Testis (tissue), 3 donors: Measurements from ENCODE around the gene UNC13C. TPM values are rescaled to one million over a fixed set of nuclear protein-coding genes. Genes with fewer than 3 reads are reported as not detected.

ENCODE experiments used
- DNase-seq: peaks from one replicate; pipeline ENCODE4 v3.0.0-alpha.2; 2019
- H3K27ac ChIP-seq, 2 donors: fragments of 200-600 bp; sonication (generic); one replicate each; pipeline ENCODE4 v1.5.1; 2019
- H3K27me3 ChIP-seq: fragments of 200-600 bp; sonication (generic); one replicate; pipeline ENCODE4 v1.5.1; 2019
- H3K36me3 ChIP-seq: fragments of 200-600 bp; sonication (generic); one replicate; pipeline ENCODE4 v1.5.1; 2017; ENCODE audit warnings: low read depth; ENCODE audit errors: missing control alignments
- H3K4me1 ChIP-seq: fragments of 200-600 bp; sonication (generic); one replicate; pipeline ENCODE4 v1.5.1; 2019
- H3K4me3 ChIP-seq, 2 donors: fragments of 200-600 bp; sonication (generic); one replicate each; pipeline ENCODE4 v1.5.1; 2017 to 2019
- H3K9me3 ChIP-seq: fragments of 200-600 bp; sonication (generic); one replicate; pipeline ENCODE4 v1.5.1; 2017
- POLR2A ChIP-seq: fragments of 450-650 bp; IDR thresholded peaks from one replicate; pipeline ENCODE4 v1.6.1; 2017; ENCODE audit warnings: antibody characterized with exemption, mild to moderate bottlenecking, moderate library complexity
- WGBS, 2 donors: methylation state at CpG; one replicate each; pipeline ENCODE4 v1.1.5; 2018; 5-methylcytosine and 5-hydroxymethylcytosine counted together
- intact Hi-C: fragments of 100-400 bp; cut with DNase I; formaldehyde crosslinking; loops from one replicate; pipeline ENCODE4 v1.15.1; 2023; ENCODE audit warnings: low total_unique reads
- polyA plus RNA-seq: library from polyadenylated mRNA; stranded (reverse); fragments of 350-450 nt; fragmentation: Illumina TruSeq; extraction: RNeasy Lipid Tissue Mini Kit (QIAGEN cat#74804); gene quantifications from one replicate; pipeline ENCODE4 v1.2.3, GENCODE V29; 2014; ENCODE audit warnings: low read depth, low replicate concordance; ENCODE audit not compliant: insufficient read depth
- total RNA-seq, 2 donors: library from RNA; depleted of rRNA; stranded (reverse); fragments of >200 nt; gene quantifications; one replicate each; pipeline ENCODE4 v1.2.3, GENCODE V29; 2016
- TF ChIP-seq, protein P1 (sequence below), 3 experiments: fragments of 450-650 bp in 2 of 3; fragments of 200-600 bp in 1 of 3; sonication (generic) in 1 of 3; IDR thresholded peaks; one replicate each; pipeline ENCODE4 v1.5.1; 2016 to 2019; ENCODE audit warnings: antibody characterized with exemption in 3 of 3, mild to moderate bottlenecking in 2 of 3, moderate library complexity in 1 of 3

The UNC13C gene
- total and polyA plus RNA-seq, 3 donors from 2014 or later, result 6.1 to 24.7 (median 8.8) TPM

DNA sequence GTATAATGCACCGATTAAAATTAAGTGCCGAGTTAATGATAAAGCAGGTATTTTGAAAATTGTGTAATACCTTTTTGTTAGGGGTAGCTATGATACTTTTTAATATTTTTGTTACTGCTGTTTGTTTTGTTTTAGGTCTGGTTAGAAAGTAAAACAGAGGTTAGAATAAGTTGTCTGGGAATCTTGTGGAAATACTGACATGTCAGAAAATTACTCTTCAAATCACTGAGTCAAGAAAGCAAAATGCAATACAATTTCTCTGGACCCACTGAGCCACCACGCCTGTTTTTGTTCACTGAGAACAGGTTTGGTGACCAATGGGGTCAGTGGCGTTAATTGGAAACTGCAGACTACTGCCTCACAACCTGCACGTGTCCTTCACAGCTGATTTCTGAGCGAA, 601.6 kb downstream of the UNC13C start:
- H3K27ac ChIP-seq, result no peak overlapping the region
- no peak for DNase-seq
- no peaks in the 10 kb centered on the region for H3K4me1 ChIP-seq
- H3K36me3 ChIP-seq, result no peaks in the 10 kb centered on the region
- WGBS, 2 donors, result 86 to 92% methylated on average over 6 of the region's 6 CpGs
- no peak for TF ChIP-seq POLR2A
- TF ChIP-seq, protein P1, sequence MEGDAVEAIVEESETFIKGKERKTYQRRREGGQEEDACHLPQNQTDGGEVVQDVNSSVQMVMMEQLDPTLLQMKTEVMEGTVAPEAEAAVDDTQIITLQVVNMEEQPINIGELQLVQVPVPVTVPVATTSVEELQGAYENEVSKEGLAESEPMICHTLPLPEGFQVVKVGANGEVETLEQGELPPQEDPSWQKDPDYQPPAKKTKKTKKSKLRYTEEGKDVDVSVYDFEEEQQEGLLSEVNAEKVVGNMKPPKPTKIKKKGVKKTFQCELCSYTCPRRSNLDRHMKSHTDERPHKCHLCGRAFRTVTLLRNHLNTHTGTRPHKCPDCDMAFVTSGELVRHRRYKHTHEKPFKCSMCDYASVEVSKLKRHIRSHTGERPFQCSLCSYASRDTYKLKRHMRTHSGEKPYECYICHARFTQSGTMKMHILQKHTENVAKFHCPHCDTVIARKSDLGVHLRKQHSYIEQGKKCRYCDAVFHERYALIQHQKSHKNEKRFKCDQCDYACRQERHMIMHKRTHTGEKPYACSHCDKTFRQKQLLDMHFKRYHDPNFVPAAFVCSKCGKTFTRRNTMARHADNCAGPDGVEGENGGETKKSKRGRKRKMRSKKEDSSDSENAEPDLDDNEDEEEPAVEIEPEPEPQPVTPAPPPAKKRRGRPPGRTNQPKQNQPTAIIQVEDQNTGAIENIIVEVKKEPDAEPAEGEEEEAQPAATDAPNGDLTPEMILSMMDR (IDR thresholded peaks at IDR 0.05), result no peak
- no peak overlapping the region for H3K4me3 ChIP-seq
- no peaks in the 10 kb centered on the region for H3K27me3 ChIP-seq
- intact Hi-C loops, result no loop called here
- H3K9me3 ChIP-seq, result no peaks in the 10 kb centered on the region

DNA sequence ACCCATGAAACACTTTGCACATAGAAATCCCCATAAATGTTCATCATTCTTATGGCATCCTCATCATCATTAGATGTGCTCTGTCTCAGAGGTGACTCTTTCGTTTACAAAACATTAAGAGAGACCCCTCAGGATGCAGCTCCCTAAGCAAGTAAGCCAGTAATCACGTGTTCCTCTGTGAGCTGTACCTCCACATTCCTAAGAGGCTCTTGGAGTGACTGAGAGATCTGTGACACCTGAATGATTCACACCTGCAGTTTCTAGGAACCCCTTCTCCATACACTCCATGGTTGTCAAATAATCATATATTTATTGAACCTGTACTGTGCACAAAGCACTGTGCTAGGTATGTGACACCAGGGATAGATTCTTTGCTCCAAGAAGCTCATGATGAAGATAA, 602.4 kb downstream of the UNC13C start:
- no peaks in the 10 kb centered on the region for H3K4me1 ChIP-seq
- no peak overlapping the region for H3K4me3 ChIP-seq
- no peak for DNase-seq
- no peak for TF ChIP-seq POLR2A
- TF ChIP-seq, protein P1 (IDR thresholded peaks at IDR 0.05), result no peak
- H3K9me3 ChIP-seq, result no peaks in the 10 kb centered on the region
- H3K36me3 ChIP-seq, result no peaks in the 10 kb centered on the region
- 72 to 78% methylated on average over 2 of the region's 2 CpGs for WGBS, 2 donors
- no peak overlapping the region for H3K27ac ChIP-seq
- H3K27me3 ChIP-seq, result no peaks in the 10 kb centered on the region
- intact Hi-C loops, result no loop called here

DNA sequence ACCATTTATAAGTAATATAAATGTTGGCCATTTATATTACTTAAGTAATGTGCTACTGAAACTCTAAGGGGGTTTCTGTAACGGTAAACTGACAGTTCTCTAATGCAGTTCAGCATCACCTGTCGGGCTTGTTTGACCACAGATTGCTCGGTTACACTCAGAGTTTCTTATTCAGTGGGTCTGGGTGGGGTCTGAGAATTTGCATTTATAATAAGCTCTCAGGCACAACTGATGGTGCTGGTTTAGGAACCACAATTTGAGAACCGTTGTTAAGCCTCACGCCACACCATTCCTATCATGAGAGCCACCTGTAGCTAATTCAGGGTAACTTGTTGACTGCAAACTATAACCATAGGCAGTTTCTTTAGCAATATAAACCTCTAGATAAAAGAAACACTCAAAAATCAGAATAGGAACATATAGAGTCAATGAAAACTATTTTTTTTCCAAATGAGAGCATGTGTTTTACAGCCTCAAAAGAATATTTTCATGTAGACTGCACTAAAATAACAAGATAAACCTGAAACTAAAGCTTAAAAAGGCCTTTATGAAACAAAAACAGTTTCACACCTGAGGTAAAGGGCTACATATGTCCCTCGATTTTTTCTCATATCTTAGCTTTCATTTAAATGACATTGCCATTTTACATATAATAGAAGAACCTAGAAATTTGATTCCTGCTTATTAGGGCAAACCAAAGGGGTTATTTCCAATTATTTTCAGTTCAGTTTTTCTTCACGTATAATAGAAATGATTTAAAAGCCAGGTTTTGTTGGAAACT, 604.8 kb downstream of the UNC13C start:
- Histone ChIP-seq H3K27me3 (no peaks in the 10 kb centered on the region), H3K27ac (no peak overlapping the region), H3K36me3 (no peaks in the 10 kb centered on the region), H3K4me1 (no peaks in the 10 kb centered on the region), H3K4me3 (no peak overlapping the region), H3K9me3 (no peaks in the 10 kb centered on the region)
- TF ChIP-seq, protein P1 (IDR thresholded peaks at IDR 0.05), result no peak
- no peak for TF ChIP-seq POLR2A
- intact Hi-C loops, result no loop called here
- DNase-seq, result no peak
- WGBS, 2 donors, result 86 to 90% methylated on average over 7 of the region's 7 CpGs

DNA sequence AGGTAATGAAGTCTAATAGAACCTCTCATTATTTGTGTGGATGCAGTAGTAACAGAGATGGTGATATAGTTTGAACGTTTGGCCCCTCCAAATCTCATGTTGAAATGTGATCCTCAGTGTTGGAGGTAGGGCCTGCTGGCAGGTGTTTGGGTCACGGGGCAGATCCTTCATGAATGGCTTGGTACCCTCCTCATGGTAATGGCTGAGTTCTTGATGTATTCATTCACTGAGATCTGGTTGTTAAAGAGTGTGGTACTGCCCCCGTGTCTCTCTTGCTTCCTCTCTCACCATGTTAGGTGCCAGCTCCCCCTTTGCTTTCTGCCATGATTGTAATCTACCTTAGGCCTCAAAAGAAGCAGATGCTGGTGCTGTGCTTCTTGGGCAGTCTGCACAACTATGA, 606.8 kb downstream of the UNC13C start:
- Histone ChIP-seq H3K4me1 (no peaks in the 10 kb centered on the region), H3K4me3 (no peak overlapping the region), H3K9me3 (no peaks in the 10 kb centered on the region), H3K27me3 (no peaks in the 10 kb centered on the region), H3K27ac (no peak overlapping the region), H3K36me3 (no peaks in the 10 kb centered on the region)
- intact Hi-C loops, result no loop called here
- TF ChIP-seq, protein P1 (IDR thresholded peaks at IDR 0.05), result no peak
- TF ChIP-seq POLR2A, result no peak
- 69 to 82% methylated on average over 3 of the region's 3 CpGs for WGBS, 2 donors
- DNase-seq, result no peak

DNA sequence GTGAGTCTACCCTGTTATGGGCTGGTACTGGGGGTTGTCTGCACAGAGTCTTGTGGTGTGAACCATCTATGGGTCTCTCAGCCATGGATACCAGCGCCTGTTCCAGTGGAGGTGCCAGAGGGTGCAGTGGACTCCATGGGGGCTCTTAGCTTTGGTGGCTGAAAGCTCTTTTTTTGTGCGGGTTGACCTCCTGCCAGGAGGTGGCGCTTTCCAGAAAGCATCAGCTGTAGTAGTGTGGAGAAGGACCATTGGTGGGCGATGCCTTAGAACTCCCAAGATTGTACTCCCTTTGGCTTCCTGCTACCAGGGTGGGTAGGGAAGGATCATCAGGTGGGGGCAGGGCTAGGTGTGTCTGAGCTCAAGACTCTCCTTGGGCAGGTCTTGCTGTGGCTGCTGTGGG, 615.9 kb downstream of the UNC13C start:
- TF ChIP-seq, protein P1 (IDR thresholded peaks at IDR 0.05), result no peak
- TF ChIP-seq POLR2A, result no peak
- no peak overlapping the region for H3K4me3 ChIP-seq
- no peaks in the 10 kb centered on the region for H3K27me3 ChIP-seq
- intact Hi-C loops, result no loop called here
- H3K36me3 ChIP-seq, result no peaks in the 10 kb centered on the region
- 98 to 100% methylated on average over 4 of the region's 4 CpGs for WGBS, 2 donors
- H3K27ac ChIP-seq, result no peak overlapping the region
- H3K4me1 ChIP-seq, result no peaks in the 10 kb centered on the region
- no peak for DNase-seq
- H3K9me3 ChIP-seq, result no peaks in the 10 kb centered on the region
